GM18868 (cell line): ENCODE measurements around the gene TNFRSF6B.
"Not testable (repeated sequence)": the region's sequence is repeated elsewhere in the genome, so short reads cannot be mapped to it uniquely, and the experiment has no call there.

ENCODE experiments used
- ATAC-seq: cut with Tn5 transposase; IDR thresholded peaks from one replicate; pipeline ENCODE4 v1.9.1; 2021; ENCODE audit warnings: mild to moderate bottlenecking, moderate library complexity; ENCODE audit not compliant: unreplicated experiment

Gene TNFRSF6B

DNA sequence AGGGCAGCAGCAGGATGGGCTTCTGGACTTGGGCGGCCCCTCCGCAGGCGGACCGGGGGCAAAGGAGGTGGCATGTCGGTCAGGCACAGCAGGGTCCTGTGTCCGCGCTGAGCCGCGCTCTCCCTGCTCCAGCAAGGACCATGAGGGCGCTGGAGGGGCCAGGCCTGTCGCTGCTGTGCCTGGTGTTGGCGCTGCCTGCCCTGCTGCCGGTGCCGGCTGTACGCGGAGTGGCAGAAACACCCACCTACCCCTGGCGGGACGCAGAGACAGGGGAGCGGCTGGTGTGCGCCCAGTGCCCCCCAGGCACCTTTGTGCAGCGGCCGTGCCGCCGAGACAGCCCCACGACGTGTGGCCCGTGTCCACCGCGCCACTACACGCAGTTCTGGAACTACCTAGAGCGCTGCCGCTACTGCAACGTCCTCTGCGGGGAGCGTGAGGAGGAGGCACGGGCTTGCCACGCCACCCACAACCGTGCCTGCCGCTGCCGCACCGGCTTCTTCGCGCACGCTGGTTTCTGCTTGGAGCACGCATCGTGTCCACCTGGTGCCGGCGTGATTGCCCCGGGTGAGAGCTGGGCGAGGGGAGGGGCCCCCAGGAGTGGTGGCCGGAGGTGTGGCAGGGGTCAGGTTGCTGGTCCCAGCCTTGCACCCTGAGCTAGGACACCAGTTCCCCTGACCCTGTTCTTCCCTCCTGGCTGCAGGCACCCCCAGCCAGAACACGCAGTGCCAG lies at the start of gene TNFRSF6B:
Gene TNFRSF6B (plus strand): TSS at position 25 of the 729 bp plus-strand sequence. CDS start 116 bp downstream, at position 141.
- no peak for ATAC-seq

DNA sequence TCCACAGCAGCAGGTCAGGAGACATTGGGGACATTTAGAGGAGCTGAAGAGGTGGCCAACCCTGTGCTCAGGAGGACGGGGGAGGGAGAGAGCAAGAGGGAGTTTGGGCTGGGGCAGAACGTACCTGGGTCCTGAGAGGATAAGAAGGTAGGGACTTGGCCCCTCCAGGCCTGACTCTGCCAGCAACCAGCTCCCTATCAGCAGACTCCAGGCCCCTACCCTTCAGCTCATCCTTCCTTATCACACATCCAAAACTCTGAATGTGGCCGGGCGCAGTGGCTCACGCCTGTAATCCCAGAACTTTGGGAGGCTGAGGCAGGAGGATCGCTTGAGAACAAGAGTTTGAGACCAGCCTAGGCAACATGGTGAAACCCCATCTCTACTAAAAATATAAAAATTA lies 48.3 kb upstream of the TNFRSF6B start:
- no peak for ATAC-seq

GRCh38 chr20:63648895-63649589 lies 47.4 kb upstream of the TNFRSF6B start:
- ATAC-seq = no peak

DNA sequence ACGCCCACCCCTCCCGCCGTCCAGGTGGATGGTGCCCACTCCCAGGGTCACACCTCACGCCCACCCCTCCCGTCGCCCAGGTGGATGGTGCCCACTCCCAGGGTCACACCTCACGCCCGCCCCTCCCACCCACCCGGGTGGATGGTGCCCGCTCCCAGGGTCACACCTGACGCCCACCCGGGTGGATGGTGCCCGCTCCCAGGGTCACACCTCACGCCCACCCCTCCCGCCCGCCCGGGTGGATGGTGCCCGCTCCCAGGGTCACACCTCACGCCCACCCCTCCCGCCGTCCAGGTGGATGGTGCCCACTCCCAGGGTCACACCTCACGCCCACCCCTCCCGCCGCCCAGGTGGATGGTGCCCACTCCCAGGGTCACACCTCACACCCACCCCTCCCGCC lies 46.0 kb upstream of the TNFRSF6B start:
- ATAC-seq = not testable (repeated sequence)

DNA sequence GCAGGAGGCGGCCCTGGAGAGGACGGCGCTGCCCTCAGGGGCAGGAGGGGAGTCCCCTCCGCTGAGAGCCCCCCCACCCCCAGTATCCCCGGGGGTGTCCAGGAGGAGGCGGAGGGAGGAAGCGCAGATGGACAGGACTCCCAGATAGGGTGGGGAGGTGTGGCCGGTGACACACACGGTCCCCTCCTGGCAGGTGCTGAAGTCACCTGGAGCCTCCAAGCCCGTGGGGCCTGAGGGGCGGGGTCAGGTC lies 44.6 kb upstream of the TNFRSF6B start:
- ATAC-seq = no peak

GRCh38 chr20:63652192-63652980 lies 44.1 kb upstream of the TNFRSF6B start:
- ATAC-seq = no peak

DNA sequence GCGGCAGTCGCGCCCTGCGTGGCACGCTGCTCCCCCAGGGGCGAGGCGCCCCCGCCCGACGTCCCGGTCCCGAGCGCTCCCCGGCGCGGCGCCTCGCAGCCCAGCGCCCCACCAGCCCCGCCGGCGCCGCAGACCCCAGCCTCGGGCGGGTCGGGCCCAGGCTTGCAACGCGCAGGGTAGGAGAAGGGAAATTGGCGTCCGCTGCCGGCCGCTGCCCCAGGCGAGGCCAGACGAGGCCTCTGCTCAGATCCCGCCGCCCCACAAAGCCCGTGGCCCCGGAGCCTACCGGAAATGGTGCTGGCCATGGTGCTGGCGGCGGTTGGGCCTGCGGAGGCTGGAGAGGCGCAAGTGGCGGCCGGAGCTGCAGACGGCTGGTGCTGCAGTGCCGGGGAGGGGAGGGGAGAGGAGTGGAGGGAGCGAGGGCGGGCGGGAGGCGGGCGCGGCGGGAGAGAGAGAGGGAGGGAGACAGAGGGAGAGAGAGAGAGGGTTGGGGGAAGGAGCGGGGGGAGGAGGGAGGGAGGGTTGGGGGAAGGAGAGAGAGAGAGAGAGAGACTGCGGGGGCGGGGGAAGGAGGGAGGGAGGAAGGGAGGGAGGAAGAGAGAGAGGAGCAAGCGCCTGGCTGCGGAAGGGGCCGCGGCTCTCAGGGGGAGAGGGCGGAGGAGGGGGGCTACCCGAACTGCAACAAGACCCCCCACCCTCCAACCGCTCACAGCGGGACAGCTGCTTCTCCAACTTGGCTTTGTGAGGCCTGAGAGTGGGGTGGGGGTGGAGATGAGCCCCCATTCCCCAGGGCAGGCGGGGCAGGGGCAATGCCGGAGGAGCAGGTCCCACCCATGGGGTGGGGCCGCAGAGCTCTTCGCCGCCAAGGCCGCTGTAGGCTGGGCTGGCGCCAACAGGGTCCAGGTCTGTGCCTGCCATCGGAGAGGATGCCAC lies 43.1 kb upstream of the TNFRSF6B start, which contains the start of gene STMN3:
Gene STMN3 (minus strand): TSS at position 384 of the 933 bp plus-strand sequence. CDS start 79 bp downstream, at position 305.
- no peak for ATAC-seq

DNA sequence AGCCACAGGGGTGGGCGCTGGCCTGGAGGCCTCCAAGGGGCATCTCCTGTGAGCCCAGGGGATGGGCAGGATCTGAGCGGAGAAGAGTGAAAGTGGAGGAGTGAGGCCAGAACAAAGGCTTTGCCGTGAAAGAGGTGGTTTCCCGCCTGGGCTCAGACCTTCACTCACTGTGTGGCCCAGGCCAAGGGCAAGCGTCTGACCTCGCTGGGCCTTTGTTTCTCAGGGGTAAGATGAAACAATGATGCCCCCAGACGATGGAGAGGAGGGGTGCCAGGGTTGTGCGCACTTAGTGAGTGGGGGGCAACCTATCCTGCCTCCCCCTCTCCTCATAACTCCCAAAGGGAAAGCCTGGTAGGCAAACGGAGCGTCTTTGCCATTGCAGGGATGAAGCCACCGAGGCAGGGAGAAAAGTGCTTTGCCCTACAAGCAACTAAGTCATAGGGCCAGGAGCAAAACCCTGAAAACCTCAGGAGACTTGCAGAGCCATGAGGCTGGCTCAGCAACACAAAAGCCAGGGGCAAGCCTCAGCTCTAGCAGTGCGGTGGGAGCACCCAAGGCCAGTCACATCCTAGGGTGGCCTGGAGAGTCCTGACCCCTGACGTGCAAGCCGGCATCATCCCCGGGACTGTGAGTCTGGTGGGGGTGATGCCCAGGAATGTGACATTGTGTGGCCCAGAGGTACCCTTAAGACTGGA lies 42.3 kb upstream of the TNFRSF6B start:
- ATAC-seq = no peak

DNA sequence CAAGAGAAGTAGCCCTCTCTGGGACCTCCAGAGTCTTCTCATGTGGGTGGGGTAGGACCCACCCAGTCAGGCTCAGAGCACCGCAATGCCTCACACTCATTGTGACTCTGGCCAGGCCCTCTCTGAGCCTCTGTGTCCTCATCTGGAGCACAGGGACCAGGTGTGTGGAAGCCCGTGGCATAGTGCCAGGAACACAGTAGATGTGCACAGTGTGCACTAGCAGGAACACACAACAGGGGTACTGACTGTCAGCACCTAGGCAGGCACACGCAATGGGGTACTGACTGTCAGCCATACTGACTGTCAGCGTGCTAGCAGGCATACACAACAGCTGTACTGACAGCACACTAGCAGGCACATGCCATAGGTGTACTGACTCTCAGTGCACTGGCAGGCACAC lies 41.2 kb upstream of the TNFRSF6B start:
- ATAC-seq = no peak

GRCh38 chr20:63656451-63656850 lies 40.0 kb upstream of the TNFRSF6B start:
- ATAC-seq = no peak

GRCh38 chr20:63657260-63657936 lies 39.1 kb upstream of the TNFRSF6B start:
- ATAC-seq = no peak

DNA sequence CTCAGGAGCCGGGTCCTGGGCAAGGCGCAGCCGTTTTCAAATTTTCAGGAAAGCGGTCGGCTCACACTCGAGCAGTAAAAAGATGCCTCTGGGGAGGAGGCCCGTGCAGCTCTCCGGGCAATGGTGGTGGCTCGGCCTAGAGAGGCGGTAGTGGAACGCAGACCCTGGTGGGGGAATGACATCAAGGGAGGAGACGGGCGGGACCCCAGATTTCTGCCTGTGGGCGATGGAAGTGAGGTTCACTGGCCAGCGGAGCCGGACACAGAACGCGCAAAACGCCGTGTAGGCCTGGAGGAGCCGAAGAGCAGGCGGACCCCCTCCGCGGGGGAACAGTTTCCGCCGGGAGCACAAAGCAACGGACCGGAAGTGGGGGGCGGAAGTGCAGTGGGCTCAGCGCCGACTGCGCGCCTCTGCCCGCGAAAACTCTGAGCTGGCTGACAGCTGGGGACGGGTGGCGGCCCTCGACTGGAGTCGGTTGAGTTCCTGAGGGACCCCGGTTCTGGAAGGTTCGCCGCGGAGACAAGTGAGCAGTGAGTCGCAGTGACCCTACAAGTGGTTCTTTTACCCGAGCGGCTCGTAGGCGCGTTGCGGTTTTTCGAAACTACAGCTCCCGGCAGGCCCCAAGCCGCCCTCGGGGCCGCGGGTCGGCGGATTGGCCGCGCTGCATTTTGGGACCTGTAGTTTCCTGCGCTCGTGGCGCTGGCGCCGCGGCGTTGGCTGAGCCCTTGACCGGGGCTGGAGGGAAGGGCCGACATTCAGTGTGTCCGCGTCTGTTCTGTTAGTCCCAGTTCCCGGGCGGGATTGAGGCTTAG lies 38.3 kb upstream of the TNFRSF6B start, which contains the start of gene RTEL1:
Gene RTEL1 (plus strand): TSS at position 376 of the 812 bp plus-strand sequence. CDS start 1,091 bp downstream, outside the sequence.
- ATAC-seq = peak; percentile 82

GRCh38 chr20:63658749-63659187 lies 37.7 kb upstream of the TNFRSF6B start:
- ATAC-seq = peak; percentile 12

- ATAC-seq = no peak
These were observed 37.1 kb upstream of the TNFRSF6B start for GRCh38 chr20:63659370-63659769.

- not testable (repeated sequence) for ATAC-seq
These were observed 36.3 kb upstream of the TNFRSF6B start for GRCh38 chr20:63660174-63660573.

DNA sequence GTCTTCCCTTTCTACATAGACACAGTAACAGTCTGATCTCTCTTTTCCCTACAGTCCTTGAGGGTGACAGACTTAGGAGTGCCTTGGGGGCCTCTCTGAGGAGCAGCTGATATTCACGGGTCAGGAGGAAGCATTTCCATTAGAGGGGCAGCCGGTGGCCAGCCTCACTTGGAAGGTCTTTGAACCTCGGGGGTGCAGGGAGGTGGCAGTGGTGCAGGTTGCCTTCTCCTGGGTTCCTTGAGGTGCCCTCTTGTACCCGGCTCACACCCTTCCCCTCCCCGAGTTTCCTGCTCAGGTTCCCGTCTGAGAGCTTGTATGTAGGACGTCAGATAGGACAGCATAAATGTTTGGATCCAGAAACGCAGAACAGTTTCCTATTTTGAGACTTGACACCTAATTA lies 35.8 kb upstream of the TNFRSF6B start:
- ATAC-seq = no peak

GRCh38 chr20:63661108-63661507 lies 35.3 kb upstream of the TNFRSF6B start:
- ATAC-seq = no peak
